Measurements from ENCODE around the gene BAX. TPM values are rescaled to one million over a fixed set of nuclear protein-coding genes. Genes with fewer than 3 reads are reported as not detected.
A peak's percentile ranks its signal among the peaks of the same experiment; 100 is the strongest.
"Not testable (repeated sequence)": the region's sequence is repeated elsewhere in the genome, so short reads cannot be mapped to it uniquely, and the experiment has no call there.

Gene BAX
- total RNA-seq, 4 donors from 2014 or later = 31.4 to 61.2 (median 38.4) TPM

GRCh38 chr19:48925240-48925843 is 29.3 kb upstream of the BAX start:
- DNase-seq (ENCODE audit: low spot score in 2 of 2) = no peak
- peak overlapping the region in 2 of 4 donors; percentile 11 to 63 for H3K27ac ChIP-seq

GRCh38 chr19:48925890-48926289 is 28.8 kb upstream of the BAX start:
- WGBS, 2 donors = 83 to 84% methylated on average over 8 of the region's 8 CpGs
- H3K4me3 ChIP-seq; DNase-seq (ENCODE audit: low spot score in 2 of 2); H3K27me3 ChIP-seq; H3K9me3 ChIP-seq: not testable (repeated sequence)
- Histone ChIP-seq H3K27ac (peak overlapping the region in 2 of 4 donors; percentile 63 to 83), H3K4me1 (peaks cover 0 to 11% (median 4%) of the 10 kb centered on the region in 4 donors), H3K36me3 (peaks cover 0 to 39% (median 6%) of the 10 kb centered on the region in 3 donors)

More at GRCh38 chr19:48925240-48925843, 29.3 kb upstream of the BAX start:
- Histone ChIP-seq H3K36me3 (peaks cover 0 to 44% (median 9%) of the 10 kb centered on the region in 3 donors), H3K4me3 (no peak overlapping the region), H3K27me3 (no peaks in the 10 kb centered on the region), H3K4me1 (peaks cover 0 to 11% (median 4%) of the 10 kb centered on the region in 4 donors), H3K9me3 (no peaks in the 10 kb centered on the region)
- no peak for TF ChIP-seq POLR2A (IDR thresholded peaks at IDR 0.05)
- TF ChIP-seq CTCF (IDR thresholded peaks at IDR 0.05) = no peak
- no peak for TF ChIP-seq EP300 (IDR thresholded peaks at IDR 0.05)
- 86 to 90% methylated on average over 11 of the region's 11 CpGs for WGBS, 2 donors

- Histone ChIP-seq H3K4me3 (no peak overlapping the region), H3K27ac (peak overlapping the region in 3 of 4 donors; percentile 40 to 83 (median 63)), H3K36me3 (peaks cover 0 to 28% (median 6%) of the 10 kb centered on the region in 3 donors), H3K4me1 (peaks cover 0 to 11% (median 4%) of the 10 kb centered on the region in 4 donors), H3K9me3 (no peaks in the 10 kb centered on the region), H3K27me3 (no peaks in the 10 kb centered on the region)
- WGBS, 2 donors = 23 to 24% methylated on average over 10 of the region's 10 CpGs
- peak in 1 of 2 donors; percentile 50 for DNase-seq (ENCODE audit: low spot score in 2 of 2)
- TF ChIP-seq CTCF (IDR thresholded peaks at IDR 0.05) (no peak), EP300 (IDR thresholded peaks at IDR 0.05) (peak in 1 of 2 donors; percentile 73)
Measured at GRCh38 chr19:48926909-48927308, 27.8 kb upstream of the BAX start.

- Histone ChIP-seq H3K4me1 (peaks cover 0 to 11% (median 4%) of the 10 kb centered on the region in 4 donors), H3K36me3 (peaks cover 0 to 21% (median 2%) of the 10 kb centered on the region in 3 donors)
- 81 to 85% methylated on average over 17 of the region's 17 CpGs for WGBS, 2 donors
- not testable (repeated sequence) for H3K27ac ChIP-seq; H3K27me3 ChIP-seq; H3K4me3 ChIP-seq; H3K9me3 ChIP-seq; DNase-seq (ENCODE audit: low spot score in 2 of 2)
Measured at GRCh38 chr19:48927692-48928091, 27.0 kb upstream of the BAX start.

- no peak overlapping the region for H3K4me3 ChIP-seq
- no peak overlapping the region for H3K27ac ChIP-seq
- DNase-seq (ENCODE audit: low spot score in 2 of 2) = no peak
- 63 to 73% methylated on average over 15 of the region's 15 CpGs for WGBS, 2 donors
- H3K4me1 ChIP-seq = peaks cover 0 to 18% (median 9%) of the 10 kb centered on the region in 4 donors
- H3K36me3 ChIP-seq = peaks cover 0 to 14% (median 0%) of the 10 kb centered on the region in 3 donors
- no peaks in the 10 kb centered on the region for H3K27me3 ChIP-seq
- peak in 1 of 5 experiments; percentile 10 for TF ChIP-seq CTCF (IDR thresholded peaks at IDR 0.05)
- TF ChIP-seq EP300 (IDR thresholded peaks at IDR 0.05) = no peak
- no peaks in the 10 kb centered on the region for H3K9me3 ChIP-seq
Measured at GRCh38 chr19:48928164-48929025, 26.3 kb upstream of the BAX start.

All from tibial nerve (tissue), 4 donors.